Activated CD4-positive, CD25-positive, alpha-beta regulatory T cell treated with anti-CD3 and anti-CD28 coated beads, Interleukin-2, amount 50 U/mL, for 72 hours (primary cell): ENCODE results near the gene ANKRD13C.
"Not testable (repeated sequence)": the region's sequence is repeated elsewhere in the genome, so short reads cannot be mapped to it uniquely, and the experiment has no call there.

ENCODE experiments used
- DNase-seq: peaks from one replicate; pipeline ENCODE4 v3.0.0; 2021

The ANKRD13C gene

GRCh38 chr1:70354332-70355110 is at the start of gene ANKRD13C:
Gene ANKRD13C (minus strand): TSS chr1:70354722. CDS start chr1:70354408, 314 bp downstream.
- DNase-seq: peak; percentile 87

GRCh38 chr1:70403759-70404158 is 49.2 kb upstream of the ANKRD13C start:
- DNase-seq: no peak

GRCh38 chr1:70401974-70402373 is 47.5 kb upstream of the ANKRD13C start:
- no peak for DNase-seq

- no peak for DNase-seq
Measured at GRCh38 chr1:70400335-70400734, 45.8 kb upstream of the ANKRD13C start.

- DNase-seq: no peak
Measured at GRCh38 chr1:70397013-70397412, 42.5 kb upstream of the ANKRD13C start.

GRCh38 chr1:70396607-70397006 is 42.1 kb upstream of the ANKRD13C start:
- DNase-seq: no peak

- DNase-seq: no peak
Measured at GRCh38 chr1:70392626-70393025, 38.1 kb upstream of the ANKRD13C start.

- DNase-seq: no peak
Measured at GRCh38 chr1:70387507-70387906, 33.0 kb upstream of the ANKRD13C start.

- DNase-seq: no peak
Measured at GRCh38 chr1:70386121-70386520, 31.6 kb upstream of the ANKRD13C start.

- DNase-seq: no peak
Measured at GRCh38 chr1:70385477-70385876, 31.0 kb upstream of the ANKRD13C start.

- no peak for DNase-seq
Measured at GRCh38 chr1:70384542-70384941, 30.0 kb upstream of the ANKRD13C start.

- DNase-seq: no peak
Measured at GRCh38 chr1:70383483-70383882, 29.0 kb upstream of the ANKRD13C start.

- DNase-seq: no peak
Measured at GRCh38 chr1:70382682-70383081, 28.2 kb upstream of the ANKRD13C start.

GRCh38 chr1:70376196-70376595 is 21.7 kb upstream of the ANKRD13C start:
- no peak for DNase-seq

- DNase-seq: not testable (repeated sequence)
Measured at GRCh38 chr1:70373580-70373979, 19.1 kb upstream of the ANKRD13C start.

GRCh38 chr1:70372426-70372825 is 17.9 kb upstream of the ANKRD13C start:
- no peak for DNase-seq

GRCh38 chr1:70371586-70371985 is 17.1 kb upstream of the ANKRD13C start:
- DNase-seq: not testable (repeated sequence)

GRCh38 chr1:70367397-70367796 is 12.9 kb upstream of the ANKRD13C start:
- not testable (repeated sequence) for DNase-seq

- not testable (repeated sequence) for DNase-seq
Measured at GRCh38 chr1:70366997-70367396, 12.5 kb upstream of the ANKRD13C start.

GRCh38 chr1:70366425-70366952 is 12.0 kb upstream of the ANKRD13C start:
- DNase-seq: not testable (repeated sequence)

- no peak for DNase-seq
Measured at GRCh38 chr1:70364439-70364838, 9.9 kb upstream of the ANKRD13C start.

- DNase-seq: no peak
Measured at GRCh38 chr1:70361727-70362398, 7.3 kb upstream of the ANKRD13C start.

GRCh38 chr1:70360321-70360720 is 5.8 kb upstream of the ANKRD13C start:
- no peak for DNase-seq

GRCh38 chr1:70358921-70359564 is 4.5 kb upstream of the ANKRD13C start:
- no peak for DNase-seq
